WTC11 (cell line): ENCODE data around the gene DKK3. TPM values are rescaled to one million over a fixed set of nuclear protein-coding genes. Genes with fewer than 3 reads are reported as not detected.

ENCODE experiments used
- ATAC-seq: fragments of 200-7000 bp; cut with Tn5 transposase; 2 replicates; pipeline ENCODE4 v1.10.0; 2021; ENCODE audit warnings: mild to moderate bottlenecking, moderate library complexity
- CTCF ChIA-PET: fragments of 300-600 bp; sonication (Branson Sonifier 250); formaldehyde crosslinking; loops from one replicate; lab custom pipeline; 2021; ENCODE audit warnings: antibody characterized with exemption; lab: Charles Lee
- POLR2A ChIA-PET: fragments of 350-600 bp; sonication (Branson Sonifier 250); formaldehyde crosslinking; loops from one replicate; lab custom pipeline; 2021; ENCODE audit warnings: antibody characterized with exemption; lab: Charles Lee
- DNase-seq: peaks from one replicate; pipeline ENCODE4 v3.0.0; 2021; ENCODE audit warnings: low spot score
- H3K27ac Mint-ChIP-seq: 2 replicates; pipeline ENCODE4 v1.8.0; 2021; ENCODE audit warnings: mixed read lengths
- H3K27me3 Mint-ChIP-seq: 2 replicates; pipeline ENCODE4 v1.8.0; 2021; ENCODE audit warnings: low read depth, mild to moderate bottlenecking, moderate library complexity, mixed read lengths
- H3K36me3 Mint-ChIP-seq: 2 replicates; pipeline ENCODE4 v1.8.0; 2021; ENCODE audit warnings: mixed read lengths
- H3K4me1 Mint-ChIP-seq: 2 replicates; pipeline ENCODE4 v1.8.0; 2022; ENCODE audit warnings: mixed read lengths
- H3K4me3 Mint-ChIP-seq: 2 replicates; pipeline ENCODE4 v1.8.0; 2021; ENCODE audit warnings: mild to moderate bottlenecking, moderate library complexity, mixed read lengths
- H3K9me3 Mint-ChIP-seq: 2 replicates; pipeline ENCODE4 v1.8.0; 2021; ENCODE audit warnings: mixed read lengths
- AFF4 ChIP-seq: sonication (generic); formaldehyde crosslinking; IDR thresholded peaks from 2 replicates; pipeline ENCODE4 v1.8.1; 2023; ENCODE audit warnings: mild to moderate bottlenecking, missing genetic modification reagents, borderline replicate concordance
- ARID4B ChIP-seq: sonication (generic); formaldehyde crosslinking; IDR thresholded peaks from 2 replicates; pipeline ENCODE4 v1.8.0; 2023; ENCODE audit warnings: missing genetic modification reagents, mild to moderate bottlenecking, borderline replicate concordance
- CBFB ChIP-seq: sonication (generic); formaldehyde crosslinking; IDR thresholded peaks from 2 replicates; pipeline ENCODE4 v1.8.1; 2022; ENCODE audit warnings: mild to moderate bottlenecking, low read depth, missing genetic modification reagents
- EMX1 ChIP-seq: fragments of 250-450 bp; sonication (Bioruptor Pico); IDR thresholded peaks from 2 replicates; pipeline ENCODE4 v1.8.0; 2021; ENCODE audit warnings: mild to moderate bottlenecking
- FOXK1 ChIP-seq: sonication (generic); formaldehyde crosslinking; IDR thresholded peaks from 2 replicates; pipeline ENCODE4 v1.8.0; 2022; ENCODE audit warnings: mild to moderate bottlenecking, moderate library complexity, missing genetic modification reagents
- FOXP1 ChIP-seq: sonication (generic); formaldehyde crosslinking; IDR thresholded peaks from 2 replicates; pipeline ENCODE4 v1.8.0; 2022; ENCODE audit warnings: missing genetic modification reagents, mild to moderate bottlenecking, moderate library complexity, borderline replicate concordance
- GTF2I ChIP-seq: fragments of 250-450 bp; sonication (Bioruptor Pico); conservative IDR thresholded peaks from 2 replicates; pipeline ENCODE4 v1.4.0; 2021; ENCODE audit warnings: mild to moderate bottlenecking
- IRF2 ChIP-seq: sonication (generic); formaldehyde crosslinking; IDR thresholded peaks from 2 replicates; pipeline ENCODE4 v1.8.0; 2022; ENCODE audit warnings: low read depth, missing genetic modification reagents, borderline replicate concordance
- NFYB ChIP-seq: sonication (generic); formaldehyde crosslinking; conservative IDR thresholded peaks from 2 replicates; pipeline ENCODE4 v1.8.0; 2022; ENCODE audit warnings: low read depth, missing genetic modification reagents
- NR1H2 ChIP-seq: sonication (generic); formaldehyde crosslinking; IDR thresholded peaks from 2 replicates; pipeline ENCODE4 v1.9.0; 2021; ENCODE audit warnings: mild to moderate bottlenecking, moderate library complexity, missing genetic modification reagents
- NR2C2 ChIP-seq: sonication (generic); formaldehyde crosslinking; IDR thresholded peaks from 2 replicates; pipeline ENCODE4 v1.8.0; 2022; ENCODE audit warnings: mild to moderate bottlenecking, missing genetic modification reagents
- SOX15 ChIP-seq: fragments of 250-450 bp; sonication (Bioruptor Pico); IDR thresholded peaks from 2 replicates; pipeline ENCODE4 v1.9.0; 2021; ENCODE audit warnings: mild to moderate bottlenecking
- TEAD1 ChIP-seq: sonication (generic); formaldehyde crosslinking; IDR thresholded peaks from 2 replicates; pipeline ENCODE4 v1.8.0; 2022; ENCODE audit warnings: mild to moderate bottlenecking, missing genetic modification reagents
- ZBTB21 ChIP-seq: sonication (generic); formaldehyde crosslinking; IDR thresholded peaks from 2 replicates; pipeline ENCODE4 v1.8.1; 2023; ENCODE audit warnings: mild to moderate bottlenecking, missing genetic modification reagents, borderline replicate concordance
- ZNF121 ChIP-seq: sonication (generic); formaldehyde crosslinking; IDR thresholded peaks from 2 replicates; pipeline ENCODE4 v1.8.0; 2023; ENCODE audit warnings: missing genetic modification reagents
- ZNF219 ChIP-seq: sonication (generic); formaldehyde crosslinking; IDR thresholded peaks from 2 replicates; pipeline ENCODE4 v1.8.0; 2023; ENCODE audit warnings: missing genetic modification reagents, mild to moderate bottlenecking, borderline replicate concordance
- ZNF512 ChIP-seq: sonication (generic); formaldehyde crosslinking; IDR thresholded peaks from 2 replicates; pipeline ENCODE4 v1.8.1; 2022; ENCODE audit warnings: missing genetic modification reagents, borderline replicate concordance
- total RNA-seq: library from RNA; stranded (reverse); gene quantifications from 3 replicates; pipeline ENCODE4 v1.2.3, GENCODE V29; 2021
- TF ChIP-seq, protein P1 (sequence below): sonication (generic); formaldehyde crosslinking; conservative IDR thresholded peaks from 2 replicates; pipeline ENCODE4 v1.8.1; 2023; ENCODE audit warnings: mild to moderate bottlenecking, low read depth, missing genetic modification reagents, moderate library complexity
- TF ChIP-seq, protein P2 (sequence below): sonication (generic); formaldehyde crosslinking; IDR thresholded peaks from 2 replicates; pipeline ENCODE4 v1.8.0; 2023; ENCODE audit warnings: mild to moderate bottlenecking, missing genetic modification reagents
- TF ChIP-seq, protein P3 (sequence below): sonication (generic); formaldehyde crosslinking; IDR thresholded peaks from 2 replicates; pipeline ENCODE4 v1.8.1; 2022; ENCODE audit warnings: low read depth, missing genetic modification reagents, borderline replicate concordance

DKK3 gene
- total RNA-seq, 1 experiment from 2014 or later: 17.6 TPM

DNA sequence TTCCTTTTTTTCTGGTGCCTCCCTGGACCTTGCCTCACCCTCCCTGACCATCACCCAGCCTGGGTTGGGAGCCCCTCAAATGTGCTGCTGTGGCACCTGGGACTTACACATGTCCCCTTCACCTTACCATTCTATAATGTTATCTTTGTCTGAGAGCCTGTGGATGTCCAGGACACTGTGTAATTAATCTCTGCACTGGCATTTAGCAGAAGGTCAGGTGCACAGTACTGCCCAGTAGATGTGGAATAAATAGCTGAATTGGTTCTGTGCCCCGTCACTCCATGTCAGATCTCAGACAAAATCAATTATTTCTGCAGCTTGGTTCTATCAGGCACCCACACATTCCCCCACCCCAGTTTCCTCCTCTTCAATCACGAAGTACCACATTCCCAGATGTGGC, 19.9 kb upstream of the DKK3 start:
- DNase-seq (no peak), ATAC-seq (no peak)
- Mint-ChIP-seq H3K9me3 (peaks cover 32% of the 10 kb centered on the region), H3K27ac (no peak overlapping the region), H3K4me1 (peaks cover 5% of the 10 kb centered on the region), H3K36me3 (peaks cover 15% of the 10 kb centered on the region), H3K4me3 (no peak overlapping the region), H3K27me3 (no peaks in the 10 kb centered on the region)
- ChIA-PET POLR2A (no interaction called here), CTCF (interaction anchor here (1.0 kb wide), 1 partner anchor 61 kb away, joined by 3 read pairs; no protein-coding TSS in a partner anchor)
- TF ChIP-seq TEAD1 (CRISPR knock-in tag) (no peak), ZBTB21 (CRISPR knock-in tag) (no peak), NR1H2 (CRISPR knock-in tag) (no peak), CBFB (CRISPR knock-in tag) (no peak), FOXK1 (CRISPR knock-in tag) (no peak), NFYB (CRISPR knock-in tag) (no peak), IRF2 (no peak), FOXP1 (CRISPR knock-in tag) (no peak), SOX15 (CRISPR knock-in tag) (no peak), EMX1 (CRISPR knock-in tag) (no peak), AFF4 (CRISPR knock-in tag) (no peak), ZNF121 (CRISPR knock-in tag) (no peak), ARID4B (no peak), ZNF219 (no peak), ZNF512 (no peak), NR2C2 (CRISPR knock-in tag) (no peak), GTF2I (CRISPR knock-in tag) (no peak)
- TF ChIP-seq, protein P1, sequence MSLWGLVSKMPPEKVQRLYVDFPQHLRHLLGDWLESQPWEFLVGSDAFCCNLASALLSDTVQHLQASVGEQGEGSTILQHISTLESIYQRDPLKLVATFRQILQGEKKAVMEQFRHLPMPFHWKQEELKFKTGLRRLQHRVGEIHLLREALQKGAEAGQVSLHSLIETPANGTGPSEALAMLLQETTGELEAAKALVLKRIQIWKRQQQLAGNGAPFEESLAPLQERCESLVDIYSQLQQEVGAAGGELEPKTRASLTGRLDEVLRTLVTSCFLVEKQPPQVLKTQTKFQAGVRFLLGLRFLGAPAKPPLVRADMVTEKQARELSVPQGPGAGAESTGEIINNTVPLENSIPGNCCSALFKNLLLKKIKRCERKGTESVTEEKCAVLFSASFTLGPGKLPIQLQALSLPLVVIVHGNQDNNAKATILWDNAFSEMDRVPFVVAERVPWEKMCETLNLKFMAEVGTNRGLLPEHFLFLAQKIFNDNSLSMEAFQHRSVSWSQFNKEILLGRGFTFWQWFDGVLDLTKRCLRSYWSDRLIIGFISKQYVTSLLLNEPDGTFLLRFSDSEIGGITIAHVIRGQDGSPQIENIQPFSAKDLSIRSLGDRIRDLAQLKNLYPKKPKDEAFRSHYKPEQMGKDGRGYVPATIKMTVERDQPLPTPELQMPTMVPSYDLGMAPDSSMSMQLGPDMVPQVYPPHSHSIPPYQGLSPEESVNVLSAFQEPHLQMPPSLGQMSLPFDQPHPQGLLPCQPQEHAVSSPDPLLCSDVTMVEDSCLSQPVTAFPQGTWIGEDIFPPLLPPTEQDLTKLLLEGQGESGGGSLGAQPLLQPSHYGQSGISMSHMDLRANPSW (CRISPR knock-in tag): no peak
- TF ChIP-seq, protein P2, sequence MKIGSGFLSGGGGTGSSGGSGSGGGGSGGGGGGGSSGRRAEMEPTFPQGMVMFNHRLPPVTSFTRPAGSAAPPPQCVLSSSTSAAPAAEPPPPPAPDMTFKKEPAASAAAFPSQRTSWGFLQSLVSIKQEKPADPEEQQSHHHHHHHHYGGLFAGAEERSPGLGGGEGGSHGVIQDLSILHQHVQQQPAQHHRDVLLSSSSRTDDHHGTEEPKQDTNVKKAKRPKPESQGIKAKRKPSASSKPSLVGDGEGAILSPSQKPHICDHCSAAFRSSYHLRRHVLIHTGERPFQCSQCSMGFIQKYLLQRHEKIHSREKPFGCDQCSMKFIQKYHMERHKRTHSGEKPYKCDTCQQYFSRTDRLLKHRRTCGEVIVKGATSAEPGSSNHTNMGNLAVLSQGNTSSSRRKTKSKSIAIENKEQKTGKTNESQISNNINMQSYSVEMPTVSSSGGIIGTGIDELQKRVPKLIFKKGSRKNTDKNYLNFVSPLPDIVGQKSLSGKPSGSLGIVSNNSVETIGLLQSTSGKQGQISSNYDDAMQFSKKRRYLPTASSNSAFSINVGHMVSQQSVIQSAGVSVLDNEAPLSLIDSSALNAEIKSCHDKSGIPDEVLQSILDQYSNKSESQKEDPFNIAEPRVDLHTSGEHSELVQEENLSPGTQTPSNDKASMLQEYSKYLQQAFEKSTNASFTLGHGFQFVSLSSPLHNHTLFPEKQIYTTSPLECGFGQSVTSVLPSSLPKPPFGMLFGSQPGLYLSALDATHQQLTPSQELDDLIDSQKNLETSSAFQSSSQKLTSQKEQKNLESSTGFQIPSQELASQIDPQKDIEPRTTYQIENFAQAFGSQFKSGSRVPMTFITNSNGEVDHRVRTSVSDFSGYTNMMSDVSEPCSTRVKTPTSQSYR (CRISPR knock-in tag): no peak
- TF ChIP-seq, protein P3, sequence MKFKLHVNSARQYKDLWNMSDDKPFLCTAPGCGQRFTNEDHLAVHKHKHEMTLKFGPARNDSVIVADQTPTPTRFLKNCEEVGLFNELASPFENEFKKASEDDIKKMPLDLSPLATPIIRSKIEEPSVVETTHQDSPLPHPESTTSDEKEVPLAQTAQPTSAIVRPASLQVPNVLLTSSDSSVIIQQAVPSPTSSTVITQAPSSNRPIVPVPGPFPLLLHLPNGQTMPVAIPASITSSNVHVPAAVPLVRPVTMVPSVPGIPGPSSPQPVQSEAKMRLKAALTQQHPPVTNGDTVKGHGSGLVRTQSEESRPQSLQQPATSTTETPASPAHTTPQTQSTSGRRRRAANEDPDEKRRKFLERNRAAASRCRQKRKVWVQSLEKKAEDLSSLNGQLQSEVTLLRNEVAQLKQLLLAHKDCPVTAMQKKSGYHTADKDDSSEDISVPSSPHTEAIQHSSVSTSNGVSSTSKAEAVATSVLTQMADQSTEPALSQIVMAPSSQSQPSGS (CRISPR knock-in tag): no peak
